Activated CD8-positive, alpha-beta memory T cell treated with anti-CD3 and anti-CD28 coated beads for 24 hours (primary cell): ENCODE measurements around the gene LINGO4.

Experiments used
- DNase-seq: peaks from one replicate; pipeline ENCODE4 v3.0.0-alpha.2; 2020

Gene LINGO4

GRCh38 chr1:151832318-151832980 lies 27.2 kb upstream of the LINGO4 start:
- DNase-seq = no peak

- DNase-seq = no peak
These were observed 26.4 kb upstream of the LINGO4 start, which contains the start of gene RORC for GRCh38 chr1:151831605-151832004. Gene RORC, minus strand, starts transcription at chr1:151831802. Its CDS starts 38 bp downstream, at chr1:151831764.

- DNase-seq = no peak
These were observed 26.0 kb upstream of the LINGO4 start for GRCh38 chr1:151831256-151831591.

- no peak for DNase-seq
These were observed 24.8 kb upstream of the LINGO4 start for GRCh38 chr1:151830055-151830454.

GRCh38 chr1:151829352-151830046 lies 24.3 kb upstream of the LINGO4 start:
- DNase-seq = no peak

GRCh38 chr1:151828921-151829320 lies 23.7 kb upstream of the LINGO4 start:
- DNase-seq = no peak

GRCh38 chr1:151827853-151828252 lies 22.6 kb upstream of the LINGO4 start:
- no peak for DNase-seq

- DNase-seq = no peak
These were observed 20.8 kb upstream of the LINGO4 start for GRCh38 chr1:151825751-151826660.

- no peak for DNase-seq
These were observed 20.0 kb upstream of the LINGO4 start for GRCh38 chr1:151825204-151825603.

- DNase-seq = no peak
These were observed 18.0 kb upstream of the LINGO4 start for GRCh38 chr1:151823175-151823574.

- no peak for DNase-seq
These were observed 17.2 kb upstream of the LINGO4 start for GRCh38 chr1:151822404-151822803.

GRCh38 chr1:151820940-151821339 lies 15.7 kb upstream of the LINGO4 start:
- no peak for DNase-seq

GRCh38 chr1:151819976-151820623 lies 14.9 kb upstream of the LINGO4 start:
- DNase-seq = no peak

GRCh38 chr1:151819227-151819835 lies 14.1 kb upstream of the LINGO4 start:
- no peak for DNase-seq

- no peak for DNase-seq
These were observed 12.1 kb upstream of the LINGO4 start for GRCh38 chr1:151817353-151817730.

GRCh38 chr1:151816548-151817352 lies 11.5 kb upstream of the LINGO4 start:
- no peak for DNase-seq

- no peak for DNase-seq
These were observed 10.6 kb upstream of the LINGO4 start for GRCh38 chr1:151815716-151816327.

- no peak for DNase-seq
These were observed 9.8 kb upstream of the LINGO4 start for GRCh38 chr1:151814971-151815545.

- DNase-seq = no peak
These were observed 9.2 kb upstream of the LINGO4 start for GRCh38 chr1:151814426-151814825.

GRCh38 chr1:151813271-151813977 lies 8.2 kb upstream of the LINGO4 start:
- no peak for DNase-seq
